Neural cell (in vitro differentiated cells): ENCODE results near the gene TLL2. TPM values are rescaled to one million over a fixed set of nuclear protein-coding genes. Genes with fewer than 3 reads are reported as not detected.
A peak's percentile ranks its signal among the peaks of the same experiment; 100 is the strongest.

Source experiments
- H2AFZ ChIP-seq: fragments of 200-600, 300-800 bp; sonication (generic), shearing (Covaris generic); 2 replicates; pipeline ENCODE4 v1.6.0; 2014; ENCODE audit warnings: low read depth, mild to moderate bottlenecking, antibody characterized with exemption, low read length, moderate library complexity
- H3F3A ChIP-seq: fragments of 200-600 bp; shearing (Covaris generic); 2 replicates; pipeline ENCODE4 v1.6.1; 2016; ENCODE audit warnings: mild to moderate bottlenecking, moderate library complexity, mixed read lengths, antibody characterized with exemption, low read length; ENCODE audit not compliant: insufficient read depth, poor library complexity, severe bottlenecking
- H3K27ac ChIP-seq: fragments of 200-600, 300-800 bp; sonication (generic), shearing (Covaris generic); 2 replicates; pipeline ENCODE4 v1.5.1; 2014; ENCODE audit warnings: mild to moderate bottlenecking, low read length, moderate library complexity
- H3K27me3 ChIP-seq: fragments of 300-800, 200-600 bp; sonication (generic), shearing (Covaris generic); 2 replicates; pipeline ENCODE4 v1.6.0; 2014; ENCODE audit warnings: mild to moderate bottlenecking, low read depth, low read length, moderate library complexity; ENCODE audit not compliant: insufficient read depth
- H3K36me3 ChIP-seq: fragments of 300-800, 200-600 bp; sonication (generic), shearing (Covaris generic); 2 replicates; pipeline ENCODE4 v1.5.1; 2014; ENCODE audit warnings: mild to moderate bottlenecking, antibody characterized with exemption, low read length, moderate library complexity; ENCODE audit not compliant: insufficient read depth
- H3K4me2 ChIP-seq: fragments of 300-800, 200-600 bp; sonication (generic), shearing (Covaris generic); 2 replicates; pipeline ENCODE4 v1.6.0; 2014; ENCODE audit warnings: mild to moderate bottlenecking, low read length
- H3K4me3 ChIP-seq: fragments of 300-800, 200-600 bp; sonication (generic), shearing (Covaris generic); 2 replicates; pipeline ENCODE4 v1.5.1; 2014; ENCODE audit warnings: mild to moderate bottlenecking, low read length, moderate library complexity
- H3K79me2 ChIP-seq: fragments of 200-600 bp; shearing (Covaris generic); replicated peaks from 2 replicates; pipeline ENCODE4 v1.6.0; 2014; ENCODE audit warnings: mild to moderate bottlenecking, low read length, moderate library complexity; ENCODE audit not compliant: insufficient read depth
- H3K9ac ChIP-seq: fragments of 300-800, 200-600 bp; sonication (generic), shearing (Covaris generic); 2 replicates; pipeline ENCODE4 v1.6.1; 2016; ENCODE audit warnings: mild to moderate bottlenecking, low read length, mixed read lengths
- H3K9me2 ChIP-seq: fragments of 200-600 bp; shearing (Covaris generic); 2 replicates; pipeline ENCODE4 v1.6.1; 2016; ENCODE audit warnings: mild to moderate bottlenecking, low read length, mixed read lengths; ENCODE audit not compliant: insufficient read depth
- H3K9me3 ChIP-seq: fragments of 200-600, 300-800 bp; sonication (generic), shearing (Covaris generic); 2 replicates; pipeline ENCODE4 v1.6.1; 2016; ENCODE audit warnings: mild to moderate bottlenecking, mixed run types, low read length, moderate library complexity, mixed read lengths
- H4K20me1 ChIP-seq: fragments of 200-600 bp; shearing (Covaris generic); 2 replicates; pipeline ENCODE4 v1.6.1; 2016; ENCODE audit warnings: mild to moderate bottlenecking, mixed run types; ENCODE audit not compliant: insufficient read depth
- EP300 ChIP-seq: fragments of 450-650 bp; conservative IDR thresholded peaks from 2 replicates; pipeline ENCODE4 v1.6.1; 2014; ENCODE audit warnings: antibody characterized with exemption, mild to moderate bottlenecking, moderate library complexity; ENCODE audit not compliant: poor library complexity, severe bottlenecking
- EZH2 ChIP-seq: fragments of 200-600, 300-800 bp; shearing (Covaris generic), sonication (generic); IDR thresholded peaks from 2 replicates; pipeline ENCODE4 v1.6.1; 2014; ENCODE audit warnings: antibody characterized with exemption, low read length, borderline replicate concordance, mild to moderate bottlenecking; ENCODE audit not compliant: insufficient read depth, poor library complexity, severe bottlenecking
- MXI1 ChIP-seq: fragments of 450-650 bp; conservative IDR thresholded peaks from 2 replicates; pipeline ENCODE4 v1.6.1; 2014; ENCODE audit warnings: antibody characterized with exemption, mild to moderate bottlenecking; ENCODE audit not compliant: poor library complexity, severe bottlenecking
- POLR2AphosphoS5 ChIP-seq: IDR thresholded peaks from 2 replicates; pipeline ENCODE4 v1.6.1; 2012
- RAD21 ChIP-seq: fragments of 450-650 bp; conservative IDR thresholded peaks from 2 replicates; pipeline ENCODE4 v1.6.1; 2014; ENCODE audit warnings: antibody characterized with exemption, mild to moderate bottlenecking, moderate library complexity
- REST ChIP-seq: IDR thresholded peaks from 2 replicates; pipeline ENCODE4 v1.6.1; 2012; ENCODE audit warnings: borderline replicate concordance
- SMC3 ChIP-seq: fragments of 450-650 bp; conservative IDR thresholded peaks from 2 replicates; pipeline ENCODE4 v1.6.1; 2014; ENCODE audit warnings: antibody characterized with exemption, mild to moderate bottlenecking, moderate library complexity; ENCODE audit not compliant: poor library complexity
- TAF1 ChIP-seq: IDR thresholded peaks from 2 replicates; pipeline ENCODE4 v1.6.1; 2012; ENCODE audit warnings: low read depth
- polyA plus RNA-seq: library from polyadenylated mRNA; depleted of rRNA; stranded (reverse); fragments of >200 nt; gene quantifications from 2 replicates; pipeline ENCODE4 v1.2.3, GENCODE V29; 2014
- TF ChIP-seq, protein P1 (sequence below): fragments of 450-650 bp; IDR thresholded peaks from 2 replicates; pipeline ENCODE4 v1.5.1; 2014; ENCODE audit warnings: antibody characterized with exemption, mild to moderate bottlenecking, moderate library complexity; ENCODE audit not compliant: poor library complexity, severe bottlenecking

TLL2 gene
- polyA plus RNA-seq, 1 donor from 2014 or later: 0.11 TPM

DNA sequence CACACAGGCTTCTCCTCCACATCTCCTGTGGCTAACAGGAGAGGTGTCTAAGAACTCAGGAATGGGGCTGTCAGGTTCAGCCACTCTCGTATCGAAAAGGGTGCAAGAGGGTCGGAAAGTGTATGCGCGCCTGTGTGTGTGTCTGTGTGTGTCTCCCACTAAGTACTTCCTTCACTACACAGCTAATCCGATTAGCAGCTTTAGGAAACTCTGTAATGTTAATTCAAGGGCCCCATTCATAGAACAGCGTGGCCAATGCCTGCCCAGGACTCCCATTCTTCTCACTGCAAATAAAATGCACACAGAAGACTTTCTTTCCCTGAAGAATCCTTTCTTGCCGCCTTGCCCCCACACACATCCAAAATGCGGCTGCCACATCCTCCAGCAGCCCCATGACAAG, 39.9 kb downstream of the TLL2 start:
- Histone ChIP-seq H3K4me2 (no peak overlapping the region), H3K9ac (no peak overlapping the region), H3K27ac (no peak overlapping the region), H3K36me3 (no peaks in the 10 kb centered on the region), H3K4me3 (no peak overlapping the region), H2AFZ (no peak overlapping the region), H3K79me2 (no peaks in the 10 kb centered on the region), H4K20me1 (no peaks in the 10 kb centered on the region), H3K27me3 (peaks cover 29% of the 10 kb centered on the region), H3F3A (no peaks in the 10 kb centered on the region), H3K9me2 (no peaks in the 10 kb centered on the region), H3K9me3 (peaks cover 4% of the 10 kb centered on the region)
- TF ChIP-seq, protein P1, sequence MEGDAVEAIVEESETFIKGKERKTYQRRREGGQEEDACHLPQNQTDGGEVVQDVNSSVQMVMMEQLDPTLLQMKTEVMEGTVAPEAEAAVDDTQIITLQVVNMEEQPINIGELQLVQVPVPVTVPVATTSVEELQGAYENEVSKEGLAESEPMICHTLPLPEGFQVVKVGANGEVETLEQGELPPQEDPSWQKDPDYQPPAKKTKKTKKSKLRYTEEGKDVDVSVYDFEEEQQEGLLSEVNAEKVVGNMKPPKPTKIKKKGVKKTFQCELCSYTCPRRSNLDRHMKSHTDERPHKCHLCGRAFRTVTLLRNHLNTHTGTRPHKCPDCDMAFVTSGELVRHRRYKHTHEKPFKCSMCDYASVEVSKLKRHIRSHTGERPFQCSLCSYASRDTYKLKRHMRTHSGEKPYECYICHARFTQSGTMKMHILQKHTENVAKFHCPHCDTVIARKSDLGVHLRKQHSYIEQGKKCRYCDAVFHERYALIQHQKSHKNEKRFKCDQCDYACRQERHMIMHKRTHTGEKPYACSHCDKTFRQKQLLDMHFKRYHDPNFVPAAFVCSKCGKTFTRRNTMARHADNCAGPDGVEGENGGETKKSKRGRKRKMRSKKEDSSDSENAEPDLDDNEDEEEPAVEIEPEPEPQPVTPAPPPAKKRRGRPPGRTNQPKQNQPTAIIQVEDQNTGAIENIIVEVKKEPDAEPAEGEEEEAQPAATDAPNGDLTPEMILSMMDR: no peak
- TF ChIP-seq TAF1: no peak
- TF ChIP-seq SMC3: no peak
- TF ChIP-seq POLR2AphosphoS5: no peak
- TF ChIP-seq MXI1: no peak
- no peak for TF ChIP-seq RAD21
- no peak for TF ChIP-seq REST
- TF ChIP-seq EZH2: no peak
- TF ChIP-seq EP300: no peak

DNA sequence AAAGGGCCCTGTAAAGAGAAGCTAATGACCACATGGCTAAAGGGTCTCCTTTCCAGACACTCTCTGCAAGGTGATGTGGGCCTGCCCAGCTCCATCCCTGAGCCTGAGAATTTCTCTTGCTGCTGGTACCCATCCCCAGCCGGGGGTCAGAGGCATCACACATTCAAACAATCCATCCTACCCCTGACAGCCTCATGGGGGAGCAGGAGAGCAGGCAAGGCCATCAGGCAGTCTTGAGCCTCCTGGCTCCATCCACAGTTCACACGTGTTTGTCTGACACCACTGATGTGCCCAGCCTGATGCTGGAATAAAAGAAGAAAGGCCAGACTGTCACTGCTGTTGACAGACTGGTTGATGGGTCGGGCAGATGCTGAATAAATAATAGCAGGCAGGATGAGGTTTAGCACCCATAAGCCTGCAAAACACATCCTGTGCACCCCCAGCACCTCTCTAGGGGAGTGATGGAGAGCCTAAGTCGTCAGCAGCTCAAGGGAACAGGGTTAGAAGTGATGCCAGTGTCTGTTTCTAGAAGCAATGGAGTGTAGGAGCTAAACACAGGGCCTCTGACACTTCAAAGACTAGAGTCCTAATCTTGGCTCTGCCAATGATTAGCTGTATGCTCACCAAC, 43.5 kb downstream of the TLL2 start:
- peaks cover 1% of the 10 kb centered on the region for H3K9me3 ChIP-seq
- no peak for TF ChIP-seq SMC3
- no peak for TF ChIP-seq EP300
- TF ChIP-seq, protein P1: peak; percentile 37
- no peak for TF ChIP-seq TAF1
- H3F3A ChIP-seq: no peaks in the 10 kb centered on the region
- H3K4me2 ChIP-seq: no peak overlapping the region
- no peaks in the 10 kb centered on the region for H4K20me1 ChIP-seq
- H3K4me3 ChIP-seq: no peak overlapping the region
- no peak overlapping the region for H3K9ac ChIP-seq
- H3K27me3 ChIP-seq: peaks cover 29% of the 10 kb centered on the region
- H3K27ac ChIP-seq: no peak overlapping the region
- no peak overlapping the region for H2AFZ ChIP-seq
- no peaks in the 10 kb centered on the region for H3K36me3 ChIP-seq
- H3K9me2 ChIP-seq: no peaks in the 10 kb centered on the region
- no peaks in the 10 kb centered on the region for H3K79me2 ChIP-seq
